Liver (tissue), 9 donors: Measurements from ENCODE around the gene FBXW11. TPM values are rescaled to one million over a fixed set of nuclear protein-coding genes. Genes with fewer than 3 reads are reported as not detected.

Source experiments
- DNase-seq: peaks from one replicate; pipeline ENCODE4 v3.0.0-alpha.2; 2017; ENCODE audit warnings: low spot score
- H3K27ac ChIP-seq, 2 donors: one replicate each; pipeline ENCODE4 v1.7.0; 2013; ENCODE audit warnings: inconsistent platforms in 2 of 2, low read length in 2 of 2, control low read depth in 1 of 2, low read depth in 1 of 2, mild to moderate bottlenecking in 1 of 2
- H3K27me3 ChIP-seq, 4 donors: one replicate each; pipeline versions ENCODE4 v1.6.1 to v1.7.0; 2013; ENCODE audit warnings: low read length in 3 of 4, inconsistent platforms in 1 of 4, mild to moderate bottlenecking in 1 of 4, moderate library complexity in 1 of 4; ENCODE audit not compliant: control insufficient read depth in 4 of 4, insufficient read depth in 4 of 4
- H3K36me3 ChIP-seq, 4 donors: one replicate each; pipeline versions ENCODE4 v1.6.1 to v1.7.0; 2013; ENCODE audit warnings: low read length in 3 of 4, mild to moderate bottlenecking in 3 of 4, low read depth in 1 of 4, moderate library complexity in 1 of 4; ENCODE audit not compliant: control insufficient read depth in 4 of 4, insufficient read depth in 3 of 4
- H3K4me1 ChIP-seq, 4 donors: one replicate each; pipeline versions ENCODE4 v1.6.1 to v1.7.0; 2013; ENCODE audit warnings: low read length in 3 of 4, mild to moderate bottlenecking in 3 of 4, moderate library complexity in 1 of 4; ENCODE audit not compliant: control insufficient read depth in 4 of 4, insufficient read depth in 4 of 4
- H3K4me3 ChIP-seq, 3 donors: one replicate each; pipeline versions ENCODE4 v1.6.1 to v1.7.0; 2013; ENCODE audit warnings: low read length in 3 of 3, control low read depth in 1 of 3, low read depth in 1 of 3, mild to moderate bottlenecking in 1 of 3
- H3K9ac ChIP-seq, 2 donors: one replicate each; pipeline ENCODE4 v1.7.0; 2013; ENCODE audit warnings: low read length in 2 of 2, mild to moderate bottlenecking in 2 of 2, moderate library complexity in 2 of 2, control low read depth in 1 of 2, low read depth in 1 of 2
- H3K9me3 ChIP-seq, 4 donors: one replicate each; pipeline versions ENCODE4 v1.6.1 to v1.7.0; 2013; ENCODE audit warnings: low read length in 3 of 4; ENCODE audit not compliant: control insufficient read depth in 4 of 4
- FOXA1 ChIP-seq: IDR thresholded peaks from 2 replicates; pipeline ENCODE4 v1.6.1; 2016; ENCODE audit warnings: antibody characterized with exemption
- HNF4A ChIP-seq, 2 donors: conservative IDR thresholded peaks; 2 replicates each; pipeline ENCODE4 v1.6.1; 2016; ENCODE audit warnings: antibody characterized with exemption in 2 of 2, mild to moderate bottlenecking in 2 of 2
- HNF4G ChIP-seq: IDR thresholded peaks from 2 replicates; pipeline ENCODE4 v1.6.1; 2016; ENCODE audit warnings: antibody characterized with exemption
- JUND ChIP-seq, 2 donors: IDR thresholded peaks; 2 replicates each; pipeline ENCODE4 v1.6.1; 2016; ENCODE audit warnings: antibody characterized with exemption in 2 of 2
- RXRA ChIP-seq, 2 donors: IDR thresholded peaks; 2 replicates each; pipeline ENCODE4 v1.6.1; 2017 to 2018; ENCODE audit warnings: antibody characterized with exemption in 2 of 2, mild to moderate bottlenecking in 1 of 2
- TAF1 ChIP-seq: conservative IDR thresholded peaks from 2 replicates; pipeline ENCODE4 v1.6.1; 2016; ENCODE audit warnings: antibody characterized with exemption, mild to moderate bottlenecking
- YY1 ChIP-seq: IDR thresholded peaks from 2 replicates; pipeline ENCODE4 v1.6.1; 2016; ENCODE audit warnings: antibody characterized with exemption, mild to moderate bottlenecking
- WGBS: extraction: QIAGEN DNeasy Blood & Tissue Kit; methylation state at CpG from one replicate; pipeline ENCODE4 v1.1.7; 2013; 5-methylcytosine and 5-hydroxymethylcytosine counted together
- polyA plus RNA-seq, 2 donors: library from polyadenylated mRNA; stranded (reverse) in 1 of 2; unstranded in 1 of 2; fragments of 200-250 nt in 1 of 2; fragments of >200 nt in 1 of 2; fragmentation: Nextera tagmentation in 1 of 2; extraction: Ambion mirVana in 1 of 2; gene quantifications; one replicate each; pipeline versions ENCODE4 v1.2.1 to v1.2.3, GENCODE V29; 2013 to 2015
- total RNA-seq, 2 donors: library from RNA; depleted of rRNA; stranded (reverse); fragments of >200 nt; gene quantifications; one replicate each; pipeline ENCODE4 v1.2.3, GENCODE V29; 2014
- TF ChIP-seq, protein P1 (sequence below): IDR thresholded peaks from 2 replicates; pipeline ENCODE4 v1.6.1; 2016; ENCODE audit warnings: antibody characterized with exemption, mild to moderate bottlenecking
- TF ChIP-seq, protein P2 (sequence below): IDR thresholded peaks from 2 replicates; pipeline ENCODE4 v1.6.1; 2016; ENCODE audit warnings: antibody characterized with exemption
- TF ChIP-seq, protein P3 (sequence below): fragments of 150-350 bp; IDR thresholded peaks from 2 replicates; pipeline ENCODE4 v1.5.1; 2017; ENCODE audit warnings: improper control_type of control experiment, low read depth, low read length; ENCODE audit not compliant: missing input control
- donor health status: healthy.
- donor health status: healthy.
- donor health status: healthy.
- donor health status: healthy.
- donor health status: healthy.

FBXW11 gene
- total and polyA plus RNA-seq, 4 donors: 11.2 to 37.5 (median 22.0) TPM

DNA sequence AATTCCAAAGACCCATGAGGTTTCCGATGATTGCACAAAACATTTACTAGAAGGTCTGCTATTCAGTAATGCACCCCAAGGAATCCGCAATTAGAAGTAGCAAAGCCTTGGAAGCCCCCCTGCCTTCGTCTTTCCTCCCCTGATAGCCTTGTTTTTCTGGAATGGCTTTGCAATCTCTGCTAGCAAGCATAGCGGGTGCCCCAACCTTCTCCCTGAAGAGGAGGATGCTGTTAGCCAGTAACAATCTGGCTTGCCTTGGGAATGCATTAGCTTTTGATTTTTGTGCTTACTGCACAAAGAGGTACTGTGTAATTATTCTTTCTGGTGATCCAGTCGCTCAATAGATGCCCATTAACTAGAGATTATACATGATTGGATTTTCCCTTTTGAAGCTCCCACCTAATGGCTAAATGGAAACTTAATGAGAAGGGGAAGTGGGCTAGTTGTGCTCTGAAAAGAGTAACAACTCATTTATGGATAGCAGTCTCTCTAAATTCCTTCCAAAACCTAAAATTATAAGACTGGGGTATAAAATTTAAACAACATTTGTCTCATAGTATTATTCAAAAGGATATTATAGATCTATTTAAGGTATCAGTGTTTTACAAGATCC lies 91.6 kb downstream of the FBXW11 start:
- WGBS: 95% methylated on average over 5 of the region's 5 CpGs
- DNase-seq: no peak

DNA sequence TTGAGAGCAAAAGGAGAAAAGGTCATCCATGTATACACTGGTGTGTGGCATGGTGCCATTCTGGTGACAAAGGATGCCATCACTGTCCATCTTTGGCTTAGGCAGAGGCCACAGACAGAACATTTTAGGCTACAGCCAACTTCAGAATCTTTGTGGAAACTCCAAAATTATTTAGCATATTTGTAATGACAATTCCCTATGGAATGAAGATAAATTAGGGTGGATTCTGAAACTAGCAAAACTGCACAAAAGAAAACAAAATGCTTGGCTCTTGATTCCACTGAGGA lies 92.5 kb downstream of the FBXW11 start:
- Histone ChIP-seq H3K27me3 (no peaks in the 10 kb centered on the region), H3K9ac (no peak overlapping the region), H3K9me3 (no peaks in the 10 kb centered on the region), H3K4me3 (no peak overlapping the region), H3K36me3 (peaks cover 0 to 6% (median 3%) of the 10 kb centered on the region in 4 donors), H3K4me1 (peaks cover 6 to 20% (median 13%) of the 10 kb centered on the region in 4 donors), H3K27ac (no peak overlapping the region)
- DNase-seq: no peak
- TF ChIP-seq YY1: no peak
- no peak for TF ChIP-seq FOXA1
- TF ChIP-seq, protein P1, sequence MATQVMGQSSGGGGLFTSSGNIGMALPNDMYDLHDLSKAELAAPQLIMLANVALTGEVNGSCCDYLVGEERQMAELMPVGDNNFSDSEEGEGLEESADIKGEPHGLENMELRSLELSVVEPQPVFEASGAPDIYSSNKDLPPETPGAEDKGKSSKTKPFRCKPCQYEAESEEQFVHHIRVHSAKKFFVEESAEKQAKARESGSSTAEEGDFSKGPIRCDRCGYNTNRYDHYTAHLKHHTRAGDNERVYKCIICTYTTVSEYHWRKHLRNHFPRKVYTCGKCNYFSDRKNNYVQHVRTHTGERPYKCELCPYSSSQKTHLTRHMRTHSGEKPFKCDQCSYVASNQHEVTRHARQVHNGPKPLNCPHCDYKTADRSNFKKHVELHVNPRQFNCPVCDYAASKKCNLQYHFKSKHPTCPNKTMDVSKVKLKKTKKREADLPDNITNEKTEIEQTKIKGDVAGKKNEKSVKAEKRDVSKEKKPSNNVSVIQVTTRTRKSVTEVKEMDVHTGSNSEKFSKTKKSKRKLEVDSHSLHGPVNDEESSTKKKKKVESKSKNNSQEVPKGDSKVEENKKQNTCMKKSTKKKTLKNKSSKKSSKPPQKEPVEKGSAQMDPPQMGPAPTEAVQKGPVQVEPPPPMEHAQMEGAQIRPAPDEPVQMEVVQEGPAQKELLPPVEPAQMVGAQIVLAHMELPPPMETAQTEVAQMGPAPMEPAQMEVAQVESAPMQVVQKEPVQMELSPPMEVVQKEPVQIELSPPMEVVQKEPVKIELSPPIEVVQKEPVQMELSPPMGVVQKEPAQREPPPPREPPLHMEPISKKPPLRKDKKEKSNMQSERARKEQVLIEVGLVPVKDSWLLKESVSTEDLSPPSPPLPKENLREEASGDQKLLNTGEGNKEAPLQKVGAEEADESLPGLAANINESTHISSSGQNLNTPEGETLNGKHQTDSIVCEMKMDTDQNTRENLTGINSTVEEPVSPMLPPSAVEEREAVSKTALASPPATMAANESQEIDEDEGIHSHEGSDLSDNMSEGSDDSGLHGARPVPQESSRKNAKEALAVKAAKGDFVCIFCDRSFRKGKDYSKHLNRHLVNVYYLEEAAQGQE: no peak
- TF ChIP-seq HNF4G: no peak
- TF ChIP-seq, protein P2, sequence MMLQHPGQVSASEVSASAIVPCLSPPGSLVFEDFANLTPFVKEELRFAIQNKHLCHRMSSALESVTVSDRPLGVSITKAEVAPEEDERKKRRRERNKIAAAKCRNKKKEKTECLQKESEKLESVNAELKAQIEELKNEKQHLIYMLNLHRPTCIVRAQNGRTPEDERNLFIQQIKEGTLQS: no peak

More for the DNA sequence above, 91.6 kb downstream of the FBXW11 start:
- Histone ChIP-seq H3K9me3 (no peaks in the 10 kb centered on the region), H3K9ac (no peak overlapping the region), H3K27me3 (no peaks in the 10 kb centered on the region), H3K36me3 (peaks cover 0 to 4% (median 2%) of the 10 kb centered on the region in 4 donors), H3K27ac (no peak overlapping the region), H3K4me1 (peaks cover 6 to 20% (median 13%) of the 10 kb centered on the region in 4 donors), H3K4me3 (no peak overlapping the region)
- TF ChIP-seq TAF1 (no peak), RXRA (IDR thresholded peaks at IDR 0.05) (no peak), HNF4A (conservative IDR thresholded peaks at IDR 0.05) (no peak), JUND (IDR thresholded peaks at IDR 0.05) (no peak), FOXA1 (no peak)
- TF ChIP-seq, protein P3, sequence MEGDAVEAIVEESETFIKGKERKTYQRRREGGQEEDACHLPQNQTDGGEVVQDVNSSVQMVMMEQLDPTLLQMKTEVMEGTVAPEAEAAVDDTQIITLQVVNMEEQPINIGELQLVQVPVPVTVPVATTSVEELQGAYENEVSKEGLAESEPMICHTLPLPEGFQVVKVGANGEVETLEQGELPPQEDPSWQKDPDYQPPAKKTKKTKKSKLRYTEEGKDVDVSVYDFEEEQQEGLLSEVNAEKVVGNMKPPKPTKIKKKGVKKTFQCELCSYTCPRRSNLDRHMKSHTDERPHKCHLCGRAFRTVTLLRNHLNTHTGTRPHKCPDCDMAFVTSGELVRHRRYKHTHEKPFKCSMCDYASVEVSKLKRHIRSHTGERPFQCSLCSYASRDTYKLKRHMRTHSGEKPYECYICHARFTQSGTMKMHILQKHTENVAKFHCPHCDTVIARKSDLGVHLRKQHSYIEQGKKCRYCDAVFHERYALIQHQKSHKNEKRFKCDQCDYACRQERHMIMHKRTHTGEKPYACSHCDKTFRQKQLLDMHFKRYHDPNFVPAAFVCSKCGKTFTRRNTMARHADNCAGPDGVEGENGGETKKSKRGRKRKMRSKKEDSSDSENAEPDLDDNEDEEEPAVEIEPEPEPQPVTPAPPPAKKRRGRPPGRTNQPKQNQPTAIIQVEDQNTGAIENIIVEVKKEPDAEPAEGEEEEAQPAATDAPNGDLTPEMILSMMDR: no peak
- TF ChIP-seq, protein P2: no peak
- TF ChIP-seq, protein P1: no peak
